ENCODE results near the gene TRRAP. TPM values are rescaled to one million over a fixed set of nuclear protein-coding genes. Genes with fewer than 3 reads are reported as not detected.
A peak's percentile ranks its signal among the peaks of the same experiment; 100 is the strongest.

TRRAP gene
- total and polyA plus RNA-seq, 8 donors, result 4.3 to 38.0 (median 15.7) TPM

DNA sequence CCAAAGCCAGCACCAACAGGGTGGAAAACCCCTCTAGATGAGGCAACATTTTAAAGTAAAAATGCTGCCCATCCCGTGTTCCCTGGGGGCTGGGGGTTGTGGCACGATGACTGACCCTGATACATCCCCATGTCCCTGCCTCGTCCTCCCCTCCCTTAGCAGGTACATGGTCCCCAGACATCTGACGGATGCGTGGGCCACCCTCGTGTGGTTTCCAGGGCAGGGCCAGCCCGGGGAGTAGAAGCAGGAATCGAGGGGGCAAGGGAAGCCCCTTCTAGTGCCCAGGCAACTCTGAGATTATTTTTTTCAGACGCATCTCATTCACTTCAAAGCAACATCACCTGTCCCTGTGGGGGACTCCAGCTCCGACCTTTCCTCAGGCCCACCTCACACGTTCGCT lies 12.0 kb upstream of the TRRAP start:
- no peaks in the 10 kb centered on the region for H3K36me3 ChIP-seq
- WGBS, 5 donors, result 83 to 88% (median 88%) methylated on average over 12 of the region's 12 CpGs
- H3K4me3 ChIP-seq, result no peak overlapping the region
- intact Hi-C loops (cut with DNase I; ENCODE audit: low total_unique reads), result no loop called here
- H3K4me1 ChIP-seq, result peaks cover 13 to 31% (median 21%) of the 10 kb centered on the region in 4 donors
- no peak for TF ChIP-seq EP300 (IDR thresholded peaks at IDR 0.05)
- TF ChIP-seq POLR2A (IDR thresholded peaks at IDR 0.05), result no peak
- TF ChIP-seq POLR2AphosphoS5 (IDR thresholded peaks at IDR 0.05), result no peak
- TF ChIP-seq, protein P1, sequence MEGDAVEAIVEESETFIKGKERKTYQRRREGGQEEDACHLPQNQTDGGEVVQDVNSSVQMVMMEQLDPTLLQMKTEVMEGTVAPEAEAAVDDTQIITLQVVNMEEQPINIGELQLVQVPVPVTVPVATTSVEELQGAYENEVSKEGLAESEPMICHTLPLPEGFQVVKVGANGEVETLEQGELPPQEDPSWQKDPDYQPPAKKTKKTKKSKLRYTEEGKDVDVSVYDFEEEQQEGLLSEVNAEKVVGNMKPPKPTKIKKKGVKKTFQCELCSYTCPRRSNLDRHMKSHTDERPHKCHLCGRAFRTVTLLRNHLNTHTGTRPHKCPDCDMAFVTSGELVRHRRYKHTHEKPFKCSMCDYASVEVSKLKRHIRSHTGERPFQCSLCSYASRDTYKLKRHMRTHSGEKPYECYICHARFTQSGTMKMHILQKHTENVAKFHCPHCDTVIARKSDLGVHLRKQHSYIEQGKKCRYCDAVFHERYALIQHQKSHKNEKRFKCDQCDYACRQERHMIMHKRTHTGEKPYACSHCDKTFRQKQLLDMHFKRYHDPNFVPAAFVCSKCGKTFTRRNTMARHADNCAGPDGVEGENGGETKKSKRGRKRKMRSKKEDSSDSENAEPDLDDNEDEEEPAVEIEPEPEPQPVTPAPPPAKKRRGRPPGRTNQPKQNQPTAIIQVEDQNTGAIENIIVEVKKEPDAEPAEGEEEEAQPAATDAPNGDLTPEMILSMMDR (IDR thresholded peaks at IDR 0.05), result no peak
- H3K9me3 ChIP-seq, result no peaks in the 10 kb centered on the region
- H3K27ac ChIP-seq, result no peak overlapping the region
- H3K27me3 ChIP-seq, result peaks cover 13 to 63% (median 30%) of the 10 kb centered on the region in 3 donors
- DNase-seq, result no peak

DNA sequence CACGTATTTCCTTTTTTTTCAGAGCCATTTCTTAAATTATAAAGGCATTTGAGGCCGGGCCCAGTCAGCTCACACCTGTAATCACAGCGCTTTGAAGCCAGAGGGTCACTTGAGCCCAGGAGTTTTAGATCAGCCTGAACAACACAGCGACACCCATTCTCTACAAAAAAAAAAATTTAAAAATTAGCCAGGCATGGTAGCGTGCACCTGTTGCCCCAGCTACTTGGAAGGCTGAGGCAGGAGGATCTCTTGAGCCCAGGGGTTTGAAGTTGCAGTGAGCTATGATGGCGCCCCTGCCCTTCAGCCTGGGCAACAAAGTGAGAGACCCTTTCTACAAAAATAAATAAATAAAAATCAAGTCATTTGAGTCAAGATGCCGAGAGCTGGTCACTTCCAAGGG lies 11.6 kb upstream of the TRRAP start:
- TF ChIP-seq POLR2AphosphoS5 (IDR thresholded peaks at IDR 0.05), result no peak
- TF ChIP-seq EP300 (IDR thresholded peaks at IDR 0.05), result no peak
- no peak for TF ChIP-seq POLR2A (IDR thresholded peaks at IDR 0.05)
- TF ChIP-seq, protein P1 (IDR thresholded peaks at IDR 0.05), result no peak
- intact Hi-C loops (cut with DNase I; ENCODE audit: low total_unique reads), result no loop called here
- no peaks in the 10 kb centered on the region for H3K9me3 ChIP-seq
- H3K4me3 ChIP-seq, result no peak overlapping the region
- no peak for DNase-seq
- no peaks in the 10 kb centered on the region for H3K36me3 ChIP-seq
- no peak overlapping the region for H3K27ac ChIP-seq
- 74 to 80% (median 80%) methylated on average over 7 of the region's 7 CpGs for WGBS, 5 donors
- peaks cover 13 to 31% (median 21%) of the 10 kb centered on the region in 4 donors for H3K4me1 ChIP-seq
- peaks cover 14 to 67% (median 30%) of the 10 kb centered on the region in 3 donors for H3K27me3 ChIP-seq

DNA sequence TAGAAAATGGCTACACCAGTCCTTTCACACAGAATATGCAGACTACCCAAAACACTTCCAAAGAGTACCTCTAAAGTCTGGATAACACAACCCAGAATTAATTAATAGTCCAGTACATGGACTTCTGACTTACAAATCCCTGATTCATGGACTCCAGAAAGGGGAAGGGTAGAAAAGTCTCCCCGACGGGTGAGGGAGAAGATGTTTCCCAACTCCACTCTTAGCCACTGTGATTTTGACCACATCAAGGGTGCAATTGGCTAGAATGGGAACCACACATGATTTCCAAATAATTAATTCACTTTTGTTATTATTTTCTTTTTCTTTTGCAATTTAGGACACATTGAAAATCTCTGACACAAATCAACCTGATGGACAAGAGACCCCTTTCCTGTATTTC lies 9.9 kb upstream of the TRRAP start:
- intact Hi-C loops (cut with DNase I; ENCODE audit: low total_unique reads), result no loop called here
- 68 to 89% (median 72%) methylated on average over 2 of the region's 2 CpGs for WGBS, 5 donors
- Histone ChIP-seq H3K27ac (no peak overlapping the region), H3K36me3 (no peaks in the 10 kb centered on the region), H3K9me3 (no peaks in the 10 kb centered on the region), H3K4me1 (peaks cover 13 to 31% (median 21%) of the 10 kb centered on the region in 4 donors), H3K27me3 (peaks cover 14 to 71% (median 30%) of the 10 kb centered on the region in 3 donors), H3K4me3 (no peak overlapping the region)
- TF ChIP-seq POLR2AphosphoS5 (IDR thresholded peaks at IDR 0.05), result no peak
- TF ChIP-seq POLR2A (IDR thresholded peaks at IDR 0.05), result no peak
- TF ChIP-seq, protein P1 (IDR thresholded peaks at IDR 0.05), result no peak
- no peak for TF ChIP-seq EP300 (IDR thresholded peaks at IDR 0.05)
- DNase-seq, result no peak

DNA sequence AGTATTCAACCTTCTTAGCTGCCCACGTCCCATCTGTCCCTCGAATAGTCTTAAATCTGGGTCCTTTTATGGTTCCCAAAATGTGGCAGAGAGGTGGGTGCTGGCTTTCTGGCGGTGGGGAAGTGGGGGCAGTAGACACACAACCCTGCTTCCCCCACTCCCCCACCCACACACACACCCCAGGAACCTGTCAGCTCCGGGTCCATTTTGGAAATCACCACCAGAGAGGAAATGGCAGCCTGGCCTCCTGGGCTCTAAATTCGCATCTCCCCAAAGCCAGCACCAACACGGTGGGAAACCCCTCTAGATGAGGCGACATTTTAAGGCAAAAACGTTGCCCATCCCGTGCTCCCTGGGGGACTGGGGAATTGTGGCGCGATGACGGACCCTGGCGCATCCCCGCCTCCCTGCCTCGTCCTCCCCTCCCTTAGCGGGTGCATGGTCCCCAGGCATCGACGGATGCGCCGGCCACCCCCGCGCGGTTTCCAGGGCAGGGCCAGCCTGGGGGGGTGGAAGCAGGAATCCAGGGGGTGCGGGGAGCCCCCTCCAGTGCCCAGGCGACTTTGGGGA lies 9.2 kb upstream of the TRRAP start:
- H3K4me3 ChIP-seq, result peak overlapping the region in 3 of 4 donors; percentile 41 to 57 (median 55)
- 18 to 37% (median 19%) methylated on average over 5 to 25 of the region's 25 CpGs for WGBS, 5 donors
- TF ChIP-seq, protein P1 (IDR thresholded peaks at IDR 0.05), result no peak
- no peak for TF ChIP-seq EP300 (IDR thresholded peaks at IDR 0.05)
- no peak for TF ChIP-seq POLR2AphosphoS5 (IDR thresholded peaks at IDR 0.05)
- peaks cover 13 to 31% (median 21%) of the 10 kb centered on the region in 4 donors for H3K4me1 ChIP-seq
- no peak for DNase-seq
- intact Hi-C loops (cut with DNase I; ENCODE audit: low total_unique reads), result no loop called here
- no peaks in the 10 kb centered on the region for H3K36me3 ChIP-seq
- H3K27ac ChIP-seq, result no peak overlapping the region
- H3K27me3 ChIP-seq, result peaks cover 14 to 76% (median 30%) of the 10 kb centered on the region in 3 donors
- no peaks in the 10 kb centered on the region for H3K9me3 ChIP-seq
